HCT116 (cell line): ENCODE data around the gene LIPH. TPM values are rescaled to one million over a fixed set of nuclear protein-coding genes. Genes with fewer than 3 reads are reported as not detected.

Experiments
- ATAC-seq: fragments of 200-7000 bp; cut with Tn5 transposase; 2 replicates; pipeline ENCODE4 v1.9.1; 2020; ENCODE audit warnings: mild to moderate bottlenecking, moderate library complexity
- BruUV-seq: library from RNA; stranded (reverse); fragments of 400-500 nt; replicated peaks from 2 replicates; lab custom pipeline; 2021; lab: Mats Ljungman, UMichigan
- CTCF ChIA-PET: fragments of 300-600 bp; sonication (Branson Sonifier 250); formaldehyde crosslinking; loops from one replicate; lab custom pipeline; 2021; ENCODE audit warnings: antibody characterized with exemption; lab: Charles Lee
- POLR2A ChIA-PET: fragments of 300-600, 350-600 bp; sonication (Branson Sonifier 250); formaldehyde crosslinking; loops from one replicate; lab custom pipeline; 2021; ENCODE audit warnings: antibody characterized with exemption; lab: Charles Lee
- RAD21 ChIA-PET, 2 experiments: fragments of 300-600 bp; sonication (Branson Sonifier 250); formaldehyde crosslinking; loops; one replicate each; lab custom pipeline; 2023; ENCODE audit warnings: low total read pairs in 2 of 2; ENCODE audit not compliant: uncharacterized antibody in 2 of 2, unreplicated experiment in 2 of 2, low non-redundant PET in 1 of 2; lab: Charles Lee
- DNase-seq: peaks from one replicate; pipeline ENCODE4 v3.0.0-alpha.2; 2010; ENCODE audit warnings: low read depth, low spot score
- H2AFZ ChIP-seq: fragments of 200-600 bp; shearing (Covaris generic), sonication (generic); 2 replicates; pipeline ENCODE4 v1.6.1; 2017; ENCODE audit warnings: low read depth, mixed run types, mixed read lengths, antibody characterized with exemption, low read length; ENCODE audit not compliant: poor library complexity, severe bottlenecking
- H3K27ac ChIP-seq: 2 replicates; pipeline ENCODE4 v1.5.1; 2012; ENCODE audit warnings: low read depth, low read length
- H3K27me3 ChIP-seq: fragments of 200-600 bp; sonication (generic); 2 replicates; pipeline ENCODE4 v1.6.1; 2016; ENCODE audit warnings: mixed run types, low read length, mixed read lengths; ENCODE audit not compliant: insufficient read depth
- H3K36me3 ChIP-seq, 2 experiments: fragments of 200-500 bp in 1 of 2; fragments of 200-600 bp in 1 of 2; sonication (Bioruptor generic) in 1 of 2; sonication (generic) in 1 of 2; 2 replicates each; pipeline versions ENCODE4 v1.5.1 to v1.6.1; 2014 to 2016; ENCODE audit warnings: low read length in 2 of 2, inconsistent platforms in 1 of 2, mixed read lengths in 1 of 2, mixed run types in 1 of 2; ENCODE audit not compliant: insufficient read depth in 2 of 2, control insufficient read depth in 1 of 2
- H3K4me1 ChIP-seq, 2 experiments: fragments of 200-600 bp in 1 of 2; sonication (generic) in 1 of 2; 2 replicates each; pipeline versions ENCODE4 v1.5.1 to v1.6.1; 2012 to 2017; ENCODE audit warnings: low read length in 2 of 2, inconsistent platforms in 1 of 2, mild to moderate bottlenecking in 1 of 2, mixed read lengths in 1 of 2, mixed run types in 1 of 2, moderate library complexity in 1 of 2; ENCODE audit not compliant: insufficient read depth in 2 of 2, control insufficient read depth in 1 of 2
- H3K4me2 ChIP-seq: fragments of 200-600 bp; sonication (generic); 2 replicates; pipeline ENCODE4 v1.6.1; 2017; ENCODE audit warnings: mixed run types, low read length, mixed read lengths
- H3K4me3 ChIP-seq, 2 experiments: fragments of 200-600 bp in 1 of 2; sonication (generic) in 1 of 2; replicated peaks in 1 of 2; 2 replicates each; pipeline ENCODE4 v1.5.1; 2011 to 2016; ENCODE audit warnings: low read length in 2 of 2, control low read depth in 1 of 2, low read depth in 1 of 2, mild to moderate bottlenecking in 1 of 2, mixed read lengths in 1 of 2, mixed run types in 1 of 2
- H3K79me2 ChIP-seq: fragments of 200-600 bp; sonication (generic); 2 replicates; pipeline ENCODE4 v1.6.1; 2017; ENCODE audit warnings: mild to moderate bottlenecking, mixed run types, low read length, moderate library complexity, mixed read lengths; ENCODE audit not compliant: insufficient read depth
- H3K9ac ChIP-seq: fragments of 200-600 bp; sonication (generic); 2 replicates; pipeline ENCODE4 v1.6.1; 2016; ENCODE audit warnings: low read length, mixed read lengths
- H3K9me2 ChIP-seq: fragments of 200-600 bp; sonication (generic), shearing (Covaris generic); 2 replicates; pipeline ENCODE4 v1.6.1; 2017; ENCODE audit warnings: mixed run types, mild to moderate bottlenecking, moderate library complexity; ENCODE audit not compliant: insufficient read depth
- H3K9me3 ChIP-seq, 2 experiments: fragments of 200-500 bp in 1 of 2; fragments of 200-600 bp in 1 of 2; sonication (Bioruptor generic) in 1 of 2; sonication (generic) in 1 of 2; 2 replicates each; pipeline ENCODE4 v1.6.1; 2014 to 2017; ENCODE audit warnings: low read length in 2 of 2, mixed read lengths in 2 of 2, inconsistent platforms in 1 of 2, low read depth in 1 of 2, mild to moderate bottlenecking in 1 of 2, mixed run types in 1 of 2, moderate library complexity in 1 of 2; ENCODE audit not compliant: control insufficient read depth in 1 of 2, insufficient read depth in 1 of 2
- H4K20me1 ChIP-seq: fragments of 200-600 bp; sonication (generic), shearing (Covaris generic); 2 replicates; pipeline ENCODE4 v1.6.1; 2017; ENCODE audit warnings: mixed run types, mild to moderate bottlenecking, moderate library complexity; ENCODE audit not compliant: insufficient read depth
- CBX3 ChIP-seq: IDR thresholded peaks from 2 replicates; pipeline ENCODE4 v1.6.1; 2012; ENCODE audit warnings: low read depth
- CEBPB ChIP-seq: IDR thresholded peaks from 2 replicates; pipeline ENCODE4 v1.6.1; 2012; ENCODE audit warnings: low read depth
- EGR1 ChIP-seq: IDR thresholded peaks from 2 replicates; pipeline ENCODE4 v1.6.1; 2012; ENCODE audit warnings: low read depth
- EZH2phosphoT487 ChIP-seq: fragments of 200-600 bp; IDR thresholded peaks from 2 replicates; pipeline ENCODE4 v1.6.1; 2018; ENCODE audit warnings: antibody characterized with exemption, borderline replicate concordance
- FOSL1 ChIP-seq: IDR thresholded peaks from 2 replicates; pipeline ENCODE4 v1.6.1; 2012; ENCODE audit warnings: low read depth
- JUND ChIP-seq: IDR thresholded peaks from 2 replicates; pipeline ENCODE4 v1.6.1; 2012
- MAX ChIP-seq: IDR thresholded peaks from 2 replicates; pipeline ENCODE4 v1.6.1; 2012
- POLR2AphosphoS5 ChIP-seq: IDR thresholded peaks from 2 replicates; pipeline ENCODE4 v1.6.1; 2011; ENCODE audit warnings: mild to moderate bottlenecking, low read depth, low read length, moderate library complexity
- RAD21 ChIP-seq: IDR thresholded peaks from 2 replicates; pipeline ENCODE4 v1.6.1; 2012; ENCODE audit warnings: low read depth, mild to moderate bottlenecking
- SIN3A ChIP-seq: IDR thresholded peaks from 2 replicates; pipeline ENCODE4 v1.6.1; 2012; ENCODE audit warnings: low read depth
- SP1 ChIP-seq: IDR thresholded peaks from 2 replicates; pipeline ENCODE4 v1.6.1; 2012; ENCODE audit warnings: low read depth
- SRF ChIP-seq: IDR thresholded peaks from 2 replicates; pipeline ENCODE4 v1.6.1; 2012; ENCODE audit warnings: low read depth
- TCF7L2 ChIP-seq: IDR thresholded peaks from 2 replicates; pipeline ENCODE4 v1.7.0; 2011; ENCODE audit warnings: borderline replicate concordance, inconsistent platforms; ENCODE audit not compliant: insufficient read depth, insufficient read length; ENCODE audit errors: extremely low read depth
- ZBTB33 ChIP-seq: IDR thresholded peaks from 2 replicates; pipeline ENCODE4 v1.6.1; 2011; ENCODE audit warnings: mild to moderate bottlenecking, low read length, moderate library complexity; ENCODE audit not compliant: insufficient replicate concordance; ENCODE audit errors: extremely low read depth
- intact Hi-C: fragments of 100-400 bp; cut with micrococcal nuclease; formaldehyde crosslinking; loops from 2 replicates; pipeline ENCODE4 v1.10.0; 2022
- total RNA-seq: library from RNA; stranded (reverse); gene quantifications from one replicate; pipeline ENCODE4 v1.2.1, GENCODE V29; 2021; ENCODE audit not compliant: unreplicated experiment

The LIPH gene
- total RNA-seq, 1 experiment from 2014 or later, result 13.7 TPM

- H2AFZ ChIP-seq, result no peak overlapping the region
- ChIA-PET CTCF (no interaction called here), RAD21 (no interaction called here), POLR2A (no interaction called here)
- no peaks in the 10 kb centered on the region for H3K79me2 ChIP-seq
- intact Hi-C loops, result no loop called here
- H4K20me1 ChIP-seq, result no peaks in the 10 kb centered on the region
- DNase-seq, result no peak
- H3K4me2 ChIP-seq, result peak overlapping the region; percentile 70
- H3K9me2 ChIP-seq, result no peaks in the 10 kb centered on the region
- H3K9ac ChIP-seq, result peak overlapping the region; percentile 47
- no peaks in the 10 kb centered on the region for H3K9me3 ChIP-seq
- H3K4me1 ChIP-seq, result peaks cover 56 to 84% of the 10 kb centered on the region in 2 experiments
- no peaks in the 10 kb centered on the region for H3K36me3 ChIP-seq
- no peak for TF ChIP-seq CEBPB
- TF ChIP-seq POLR2AphosphoS5, result no peak
- ATAC-seq, result no peak
- BruUV-seq, result no TSS peak
- H3K4me3 ChIP-seq, result peak overlapping the region in 1 of 2 experiments; percentile 34; a peak in 2 of 4 replicates
- no peaks in the 10 kb centered on the region for H3K27me3 ChIP-seq
- H3K27ac ChIP-seq, result peak overlapping the region; percentile 49
These were observed 2.7 kb downstream of the LIPH start for GRCh38 chr3:185549651-185550111.

GRCh38 chr3:185549122-185549521, 3.3 kb downstream of the LIPH start:
- no peak overlapping the region for H2AFZ ChIP-seq
- no peaks in the 10 kb centered on the region for H4K20me1 ChIP-seq
- no TSS peak for BruUV-seq
- no peaks in the 10 kb centered on the region for H3K27me3 ChIP-seq
- CTCF ChIA-PET, result no interaction called here
- POLR2A ChIA-PET, result no interaction called here
- peak overlapping the region in 1 of 2 experiments; percentile 34; a peak in 3 of 4 replicates for H3K4me3 ChIP-seq
- peak; percentile 84 for DNase-seq
- H3K4me1 ChIP-seq, result peaks cover 62 to 86% of the 10 kb centered on the region in 2 experiments
- no peaks in the 10 kb centered on the region for H3K79me2 ChIP-seq
- H3K9ac ChIP-seq, result peak overlapping the region; percentile 47
- H3K27ac ChIP-seq, result peak overlapping the region; percentile 49
- H3K9me3 ChIP-seq, result no peaks in the 10 kb centered on the region
- H3K9me2 ChIP-seq, result no peaks in the 10 kb centered on the region
- H3K4me2 ChIP-seq, result peak overlapping the region; percentile 70
- RAD21 ChIA-PET, result no interaction called here
- TF ChIP-seq MAX, result peak; percentile 44; the same call in 1 of the 2 replicates
- TF ChIP-seq SRF, result 0 out of 2 replicates have a peak, but pooled peaks have one; percentile 31
- peak; percentile 47; the same call in 1 of the 2 replicates for TF ChIP-seq SIN3A
- no peak for TF ChIP-seq TCF7L2
- TF ChIP-seq SP1, result peak; percentile 80
- TF ChIP-seq POLR2AphosphoS5, result peak; percentile 52; the same call in 1 of the 2 replicates
- TF ChIP-seq FOSL1, result peak; percentile 94
- TF ChIP-seq JUND, result peak; percentile 90
- no peak for TF ChIP-seq ZBTB33
- peak; percentile 79 for TF ChIP-seq CEBPB
- TF ChIP-seq EGR1, result peak; percentile 97
- TF ChIP-seq CBX3, result peak; percentile 27; the same call in 1 of the 2 replicates
- no peak for TF ChIP-seq EZH2phosphoT487
- no peak for TF ChIP-seq RAD21
- TF ChIP-seq, all 23 proteins: peak for 10
- intact Hi-C loops, result no loop called here
- peak; percentile 20; the same call in 1 of the 2 replicates for ATAC-seq
- no peaks in the 10 kb centered on the region for H3K36me3 ChIP-seq
